Measurements from ENCODE around the gene KAT6B. TPM values are rescaled to one million over a fixed set of nuclear protein-coding genes. Genes with fewer than 3 reads are reported as not detected.

The KAT6B gene
- total and polyA plus RNA-seq, 2 of the 8 experiments (the other 6 are each of a cell fraction or from before 2014, with no cell fraction given): 7.3 to 30.8 TPM

DNA sequence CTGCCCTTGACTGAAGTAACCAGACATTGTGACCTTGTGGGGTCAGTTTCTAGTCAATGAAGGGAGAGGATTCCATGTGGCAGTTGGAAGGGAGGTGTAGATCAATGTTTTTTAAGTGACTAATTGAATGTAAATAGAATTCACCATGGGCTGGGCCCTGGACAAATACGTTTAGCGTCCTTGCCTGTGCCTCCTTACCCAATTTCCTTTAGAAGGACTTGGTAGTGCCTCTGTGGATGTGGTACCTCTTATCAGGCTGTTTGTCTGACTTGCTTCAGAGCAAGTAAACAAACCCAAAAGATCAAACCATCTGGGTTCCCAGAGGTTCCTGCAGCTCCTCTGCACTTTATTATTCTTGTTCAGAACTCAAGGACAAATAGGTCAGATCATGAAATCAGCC lies 4.3 kb upstream of the KAT6B start:
- no peak overlapping the region for H2BK12ac ChIP-seq (ENCODE audit: low read depth, low read length)
- H3K56ac ChIP-seq (replicated peaks; ENCODE audit: insufficient read length, low read depth, low read length): no peak overlapping the region
- DNase-seq (ENCODE audit: low read depth in 1 of 2, low spot score in 2 of 2): no peak
- peaks cover 10% of the 10 kb centered on the region for H3K23me2 ChIP-seq (ENCODE audit: low read depth, low read length)
- no peak overlapping the region for H3K27ac ChIP-seq (ENCODE audit: low read depth, low read length)
- FAIRE-seq: no peak
- H4K5ac ChIP-seq (ENCODE audit: insufficient read length, low read depth, low read length): no peak overlapping the region
- no peaks in the 10 kb centered on the region for H3K9me3 ChIP-seq (ENCODE audit: insufficient read depth in 2 of 2, low read depth in 1 of 2, low read length in 1 of 2)
- no peak overlapping the region for H2BK120ac ChIP-seq (replicated peaks; ENCODE audit: low read depth, low read length)
- 93% methylated on average over 2 of the region's 2 CpGs; no CpG with 5 or more reads in 1 of the 2 experiments for WGBS, 2 experiments (ENCODE audit: extremely low coverage in 1 of 2, insufficient coverage in 1 of 2, insufficient read length in 1 of 2, insufficient replicate concordance in 2 of 2, low coverage in 1 of 2, low lambda C conversion rate in 2 of 2, missing lambda C conversion rate in 1 of 2)
- no peaks in the 10 kb centered on the region for H3K79me1 ChIP-seq (ENCODE audit: low read depth, low read length)
- H3K79me2 ChIP-seq (ENCODE audit: control insufficient read depth in 1 of 2, insufficient read depth in 2 of 2, low read length in 2 of 2): peaks cover 0 to 2% of the 10 kb centered on the region in 2 experiments; a peak in 2 of 4 replicates
- no peak overlapping the region for H2BK20ac ChIP-seq (ENCODE audit: low read length)
- H3K4me3 ChIP-seq (ENCODE audit: extremely low read depth in 1 of 4, insufficient read depth in 2 of 4, low read depth in 3 of 4, low read length in 4 of 4): no peak overlapping the region
- H2BK15ac ChIP-seq (ENCODE audit: low read length): no peak overlapping the region
- POLR2A ChIA-PET (ENCODE audit: partially characterized antibody): no interaction called here
- no peak overlapping the region for H2BK5ac ChIP-seq (ENCODE audit: low read depth, low read length)
- no peak overlapping the region for H3K4ac ChIP-seq (replicated peaks; ENCODE audit: insufficient read length, low read depth, low read length)
- no peak overlapping the region for H4K8ac ChIP-seq (ENCODE audit: extremely low read depth, insufficient read depth, low read length)
- CTCF ChIA-PET (ENCODE audit: partially characterized antibody): interaction anchor here (1.4 kb wide), 1 partner anchor 199 kb away, joined by 3 read pairs; no protein-coding TSS in a partner anchor
- no peak overlapping the region for H3K18ac ChIP-seq (ENCODE audit: extremely low read depth, low read length)
- no peak overlapping the region for H3K9ac ChIP-seq (replicated peaks in 1 of 4; ENCODE audit: extremely low read depth in 1 of 4, low read depth in 3 of 4, low read length in 3 of 4)
- no peak overlapping the region for H4K91ac ChIP-seq (replicated peaks; ENCODE audit: insufficient read length, low read length)
- H2AK5ac ChIP-seq (ENCODE audit: low read depth, low read length): no peak overlapping the region
- peaks cover 3 to 8% (median 5%) of the 10 kb centered on the region in 4 experiments; a peak in 6 of 7 replicates for H3K4me1 ChIP-seq (replicated peaks in 1 of 4; ENCODE audit: control insufficient read depth in 3 of 4, insufficient read depth in 4 of 4, low read length in 3 of 4)
- H3K36me3 ChIP-seq (ENCODE audit: control insufficient read depth in 2 of 4, insufficient read depth in 4 of 4, low read length in 3 of 4): no peaks in the 10 kb centered on the region
- no peak overlapping the region for H3K23ac ChIP-seq (ENCODE audit: insufficient read length)
- no peaks in the 10 kb centered on the region for H4K20me1 ChIP-seq (replicated peaks in 1 of 2; ENCODE audit: control insufficient read depth in 1 of 2, insufficient read depth in 2 of 2, low read length in 2 of 2)
- no peaks in the 10 kb centered on the region for H3K27me3 ChIP-seq (replicated peaks in 1 of 4; ENCODE audit: control insufficient read depth in 3 of 4, extremely low read depth in 1 of 4, insufficient read depth in 3 of 4, low read length in 3 of 4)
- no peak overlapping the region for H3K14ac ChIP-seq (ENCODE audit: insufficient read length)
- H2AFZ ChIP-seq (ENCODE audit: low read length): no peak overlapping the region
- H3K4me2 ChIP-seq (ENCODE audit: insufficient read depth in 1 of 2, low read depth in 2 of 2, low read length in 2 of 2): no peak overlapping the region
- TF ChIP-seq, protein P1, sequence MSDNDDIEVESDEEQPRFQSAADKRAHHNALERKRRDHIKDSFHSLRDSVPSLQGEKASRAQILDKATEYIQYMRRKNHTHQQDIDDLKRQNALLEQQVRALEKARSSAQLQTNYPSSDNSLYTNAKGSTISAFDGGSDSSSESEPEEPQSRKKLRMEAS (IDR thresholded peaks at IDR 0.05): no peak

Measured in H1 (cell line).